NCI-H510A treated with DMSO at 0.1 percent for 48 hours (cell line): Measurements from ENCODE around the gene ZNF28.
"Not testable (repeated sequence)": the region's sequence is repeated elsewhere in the genome, so short reads cannot be mapped to it uniquely, and the experiment has no call there.

Source experiments
- DNase-seq: peaks from one replicate; lab custom pipeline; 2025; lab: John Stamatoyannopoulos, UW

ZNF28 gene

GRCh38 chr19:52778811-52779210 is 42.6 kb downstream of the ZNF28 start:
- no peak for DNase-seq

- not testable (repeated sequence) for DNase-seq
Observed at GRCh38 chr19:52756447-52756846, 65.0 kb downstream of the ZNF28 start.

- no peak for DNase-seq
Observed at GRCh38 chr19:52749780-52750179, 71.7 kb downstream of the ZNF28 start.

- no peak for DNase-seq
Observed at GRCh38 chr19:52748336-52748950, 73.0 kb downstream of the ZNF28 start.
